ENCODE results near the gene HOXC11.
A peak's percentile ranks its signal among the peaks of the same experiment; 100 is the strongest.

HOXC11 gene

GRCh38 chr12:53991077-53991460 is 18.1 kb downstream of the HOXC11 start:
- H3K9ac ChIP-seq (ENCODE audit: low read depth, low read length): no peak overlapping the region
- H3K9me3 ChIP-seq (ENCODE audit: control insufficient read depth, insufficient read depth, low read length): no peaks in the 10 kb centered on the region
- peaks cover 100% of the 10 kb centered on the region for H3K27me3 ChIP-seq (ENCODE audit: control insufficient read depth, insufficient read depth, low read length)
- H3K36me3 ChIP-seq (ENCODE audit: control insufficient read depth, insufficient read depth, low read length): no peaks in the 10 kb centered on the region
- peaks cover 3% of the 10 kb centered on the region; the same call in 1 of the 2 replicates for H3K4me1 ChIP-seq (ENCODE audit: control insufficient read depth, insufficient read depth, low read length)
- no peak overlapping the region for H3K27ac ChIP-seq (ENCODE audit: low read depth, low read length)
- no peak overlapping the region for H3K4me3 ChIP-seq (ENCODE audit: low read depth, low read length)

GRCh38 chr12:53992377-53992889 is 19.5 kb downstream of the HOXC11 start:
- Histone ChIP-seq H3K4me1 (ENCODE audit: control insufficient read depth, insufficient read depth, low read length) (peaks cover 3% of the 10 kb centered on the region; the same call in 1 of the 2 replicates), H3K36me3 (ENCODE audit: control insufficient read depth, insufficient read depth, low read length) (no peaks in the 10 kb centered on the region), H3K9me3 (ENCODE audit: control insufficient read depth, insufficient read depth, low read length) (no peaks in the 10 kb centered on the region), H3K27ac (ENCODE audit: low read depth, low read length) (no peak overlapping the region), H3K27me3 (ENCODE audit: control insufficient read depth, insufficient read depth, low read length) (peaks cover 100% of the 10 kb centered on the region), H3K9ac (ENCODE audit: low read depth, low read length) (no peak overlapping the region), H3K4me3 (ENCODE audit: low read depth, low read length) (no peak overlapping the region)

- Histone ChIP-seq H3K27me3 (ENCODE audit: control insufficient read depth, insufficient read depth, low read length) (peaks cover 100% of the 10 kb centered on the region), H3K9me3 (ENCODE audit: control insufficient read depth, insufficient read depth, low read length) (no peaks in the 10 kb centered on the region), H3K4me1 (ENCODE audit: control insufficient read depth, insufficient read depth, low read length) (peaks cover 3% of the 10 kb centered on the region; the same call in 1 of the 2 replicates), H3K9ac (ENCODE audit: low read depth, low read length) (no peak overlapping the region), H3K36me3 (ENCODE audit: control insufficient read depth, insufficient read depth, low read length) (no peaks in the 10 kb centered on the region), H3K27ac (ENCODE audit: low read depth, low read length) (no peak overlapping the region), H3K4me3 (ENCODE audit: low read depth, low read length) (no peak overlapping the region)
These were observed 20.5 kb downstream of the HOXC11 start for GRCh38 chr12:53993162-53994008.

GRCh38 chr12:53994009-53994263 is 21.0 kb downstream of the HOXC11 start:
- H3K4me3 ChIP-seq (ENCODE audit: low read depth, low read length): no peak overlapping the region

GRCh38 chr12:53994264-53995001 is 21.5 kb downstream of the HOXC11 start:
- Histone ChIP-seq H3K9me3 (ENCODE audit: control insufficient read depth, insufficient read depth, low read length) (no peaks in the 10 kb centered on the region), H3K9ac (ENCODE audit: low read depth, low read length) (no peak overlapping the region), H3K27me3 (ENCODE audit: control insufficient read depth, insufficient read depth, low read length) (peaks cover 100% of the 10 kb centered on the region), H3K36me3 (ENCODE audit: control insufficient read depth, insufficient read depth, low read length) (no peaks in the 10 kb centered on the region), H3K4me1 (ENCODE audit: control insufficient read depth, insufficient read depth, low read length) (peaks cover 3% of the 10 kb centered on the region; the same call in 1 of the 2 replicates), H3K4me3 (ENCODE audit: low read depth, low read length) (no peak overlapping the region), H3K27ac (ENCODE audit: low read depth, low read length) (no peak overlapping the region)

More at GRCh38 chr12:53994009-53994263, 21.0 kb downstream of the HOXC11 start:
- H3K4me1 ChIP-seq (ENCODE audit: control insufficient read depth, insufficient read depth, low read length): peaks cover 3% of the 10 kb centered on the region; the same call in 1 of the 2 replicates
- H3K9me3 ChIP-seq (ENCODE audit: control insufficient read depth, insufficient read depth, low read length): no peaks in the 10 kb centered on the region
- no peak overlapping the region for H3K27ac ChIP-seq (ENCODE audit: low read depth, low read length)
- H3K27me3 ChIP-seq (ENCODE audit: control insufficient read depth, insufficient read depth, low read length): peaks cover 100% of the 10 kb centered on the region
- H3K36me3 ChIP-seq (ENCODE audit: control insufficient read depth, insufficient read depth, low read length): no peaks in the 10 kb centered on the region
- H3K9ac ChIP-seq (ENCODE audit: low read depth, low read length): no peak overlapping the region

- Histone ChIP-seq H3K4me1 (ENCODE audit: control insufficient read depth, insufficient read depth, low read length) (peaks cover 7% of the 10 kb centered on the region; the same call in 1 of the 2 replicates), H3K36me3 (ENCODE audit: control insufficient read depth, insufficient read depth, low read length) (no peaks in the 10 kb centered on the region), H3K27ac (ENCODE audit: low read depth, low read length) (no peak overlapping the region), H3K9ac (ENCODE audit: low read depth, low read length) (no peak overlapping the region), H3K27me3 (ENCODE audit: control insufficient read depth, insufficient read depth, low read length) (peaks cover 100% of the 10 kb centered on the region), H3K9me3 (ENCODE audit: control insufficient read depth, insufficient read depth, low read length) (no peaks in the 10 kb centered on the region), H3K4me3 (ENCODE audit: low read depth, low read length) (no peak overlapping the region)
These were observed 22.1 kb downstream of the HOXC11 start for GRCh38 chr12:53995002-53995377.

GRCh38 chr12:53995378-53996239 is 22.7 kb downstream of the HOXC11 start:
- H3K9me3 ChIP-seq (ENCODE audit: control insufficient read depth, insufficient read depth, low read length): no peaks in the 10 kb centered on the region
- no peaks in the 10 kb centered on the region for H3K36me3 ChIP-seq (ENCODE audit: control insufficient read depth, insufficient read depth, low read length)
- H3K9ac ChIP-seq (ENCODE audit: low read depth, low read length): no peak overlapping the region
- H3K4me3 ChIP-seq (ENCODE audit: low read depth, low read length): peak overlapping the region; percentile 17; the same call in 1 of the 2 replicates
- no peak overlapping the region for H3K27ac ChIP-seq (ENCODE audit: low read depth, low read length)
- H3K27me3 ChIP-seq (ENCODE audit: control insufficient read depth, insufficient read depth, low read length): peaks cover 100% of the 10 kb centered on the region
- H3K4me1 ChIP-seq (ENCODE audit: control insufficient read depth, insufficient read depth, low read length): peaks cover 10% of the 10 kb centered on the region; the same call in 1 of the 2 replicates

GRCh38 chr12:53996240-53997203 is 23.6 kb downstream of the HOXC11 start:
- Histone ChIP-seq H3K9me3 (ENCODE audit: control insufficient read depth, insufficient read depth, low read length) (no peaks in the 10 kb centered on the region), H3K36me3 (ENCODE audit: control insufficient read depth, insufficient read depth, low read length) (no peaks in the 10 kb centered on the region), H3K9ac (ENCODE audit: low read depth, low read length) (no peak overlapping the region), H3K4me3 (ENCODE audit: low read depth, low read length) (0 out of 2 replicates have a peak overlapping the region, but pooled peaks have one; percentile 12), H3K27me3 (ENCODE audit: control insufficient read depth, insufficient read depth, low read length) (peaks cover 100% of the 10 kb centered on the region), H3K27ac (ENCODE audit: low read depth, low read length) (no peak overlapping the region), H3K4me1 (ENCODE audit: control insufficient read depth, insufficient read depth, low read length) (peaks cover 10% of the 10 kb centered on the region; the same call in 1 of the 2 replicates)

- H3K27me3 ChIP-seq (ENCODE audit: control insufficient read depth, insufficient read depth, low read length): peaks cover 100% of the 10 kb centered on the region
- H3K27ac ChIP-seq (ENCODE audit: low read depth, low read length): no peak overlapping the region
- H3K36me3 ChIP-seq (ENCODE audit: control insufficient read depth, insufficient read depth, low read length): no peaks in the 10 kb centered on the region
- H3K9me3 ChIP-seq (ENCODE audit: control insufficient read depth, insufficient read depth, low read length): no peaks in the 10 kb centered on the region
- no peak overlapping the region for H3K4me3 ChIP-seq (ENCODE audit: low read depth, low read length)
- H3K4me1 ChIP-seq (ENCODE audit: control insufficient read depth, insufficient read depth, low read length): peaks cover 10% of the 10 kb centered on the region; the same call in 1 of the 2 replicates
- no peak overlapping the region for H3K9ac ChIP-seq (ENCODE audit: low read depth, low read length)
These were observed 24.5 kb downstream of the HOXC11 start for GRCh38 chr12:53997204-53998109.
